ENCODE results near the gene PARP8. TPM values are rescaled to one million over a fixed set of nuclear protein-coding genes. Genes with fewer than 3 reads are reported as not detected.

PARP8 gene
- total and polyA plus RNA-seq, 2 of the 8 experiments (the other 6 are each of a cell fraction or from before 2014, with no cell fraction given) = 16.6 to 30.6 TPM

- no peak overlapping the region for H2AFZ ChIP-seq (ENCODE audit: low read length)
- no peak overlapping the region for H3K56ac ChIP-seq (replicated peaks; ENCODE audit: insufficient read length, low read depth, low read length)
- H3K27me3 ChIP-seq (replicated peaks in 1 of 4; ENCODE audit: control insufficient read depth in 3 of 4, extremely low read depth in 1 of 4, insufficient read depth in 3 of 4, low read length in 3 of 4) = peaks cover 0 to 1% (median 0%) of the 10 kb centered on the region in 4 experiments; a peak in 1 of 7 replicates
- no peak overlapping the region for H3K18ac ChIP-seq (ENCODE audit: extremely low read depth, low read length)
- H3K14ac ChIP-seq (ENCODE audit: insufficient read length) = no peak overlapping the region
- H2BK5ac ChIP-seq (ENCODE audit: low read depth, low read length) = no peak overlapping the region
- whole genome bisulfite sequencing, 2 experiments (ENCODE audit: extremely low coverage in 1 of 2, insufficient coverage in 1 of 2, insufficient read length in 1 of 2, insufficient replicate concordance in 2 of 2, low coverage in 1 of 2, low lambda C conversion rate in 2 of 2, missing lambda C conversion rate in 1 of 2) = 83% methylated on average over 1 of the region's 1 CpG; no CpG with 5 or more reads in 1 of the 2 experiments
- H3K27ac ChIP-seq (ENCODE audit: low read depth, low read length) = no peak overlapping the region
- H3K9me3 ChIP-seq (ENCODE audit: insufficient read depth in 2 of 2, low read depth in 1 of 2, low read length in 1 of 2) = 0 out of 4 replicates have a peak, but pooled peaks cover 0 to under 1% of the 10 kb centered on the region in 2 experiments
- no peak overlapping the region for H2BK15ac ChIP-seq (ENCODE audit: low read length)
- no peak overlapping the region for H2AK5ac ChIP-seq (ENCODE audit: low read depth, low read length)
- H3K23me2 ChIP-seq (ENCODE audit: low read depth, low read length) = no peaks in the 10 kb centered on the region
- H3K4ac ChIP-seq (replicated peaks; ENCODE audit: insufficient read length, low read depth, low read length) = no peak overlapping the region
- no peak overlapping the region for H4K8ac ChIP-seq (ENCODE audit: extremely low read depth, insufficient read depth, low read length)
- no peak overlapping the region for H4K91ac ChIP-seq (replicated peaks; ENCODE audit: insufficient read length, low read length)
- H4K5ac ChIP-seq (ENCODE audit: insufficient read length, low read depth, low read length) = no peak overlapping the region
- H3K23ac ChIP-seq (ENCODE audit: insufficient read length) = no peak overlapping the region
- no peaks in the 10 kb centered on the region for H3K79me1 ChIP-seq (ENCODE audit: low read depth, low read length)
- H3K4me2 ChIP-seq (ENCODE audit: insufficient read depth in 1 of 2, low read depth in 2 of 2, low read length in 2 of 2) = no peak overlapping the region
- no peak overlapping the region for H3K4me3 ChIP-seq (ENCODE audit: extremely low read depth in 1 of 4, insufficient read depth in 2 of 4, low read depth in 3 of 4, low read length in 4 of 4)
- no peak overlapping the region for H2BK20ac ChIP-seq (ENCODE audit: low read length)
- FAIRE-seq (no peak), DNase-seq (ENCODE audit: low read depth in 1 of 2, low spot score in 2 of 2) (no peak)
- POLR2A ChIA-PET (ENCODE audit: partially characterized antibody) = interaction anchor here (1.4 kb wide), 2 partner anchors 14 to 100 kb away, joined by 3 read pairs; no protein-coding TSS in a partner anchor
- CTCF ChIA-PET (ENCODE audit: partially characterized antibody) = interaction anchor here (1.0 to 1.5 kb wide), 2 partner anchors 25 to 29 kb away, joined by 3 to 6 read pairs; no protein-coding TSS in a partner anchor
- H2BK120ac ChIP-seq (replicated peaks; ENCODE audit: low read depth, low read length) = no peak overlapping the region
- no peaks in the 10 kb centered on the region for H4K20me1 ChIP-seq (replicated peaks in 1 of 2; ENCODE audit: control insufficient read depth in 1 of 2, insufficient read depth in 2 of 2, low read length in 2 of 2)
- no peaks in the 10 kb centered on the region for H3K4me1 ChIP-seq (replicated peaks in 1 of 4; ENCODE audit: control insufficient read depth in 3 of 4, insufficient read depth in 4 of 4, low read length in 3 of 4)
- TF ChIP-seq HDAC2 (IDR thresholded peaks at IDR 0.05; ENCODE audit: borderline replicate concordance in 1 of 2, low read depth in 2 of 2, low read length in 2 of 2) = no peak
- TF ChIP-seq POLR2AphosphoS5 (IDR thresholded peaks at IDR 0.05; ENCODE audit: low read depth, low read length) = no peak
- TF ChIP-seq YY1 (IDR thresholded peaks at IDR 0.05; ENCODE audit: low read depth, low read length) = no peak
- TF ChIP-seq RXRA (IDR thresholded peaks at IDR 0.05; ENCODE audit: insufficient read depth, low read depth, low read length) = no peak
- TF ChIP-seq KDM5A (IDR thresholded peaks at IDR 0.05; ENCODE audit: low read length) = no peak
- no peak for TF ChIP-seq NRF1 (IDR thresholded peaks at IDR 0.05; ENCODE audit: low read depth, low read length)
- no peak for TF ChIP-seq SP4 (IDR thresholded peaks at IDR 0.05; ENCODE audit: low read length)
- no peaks in the 10 kb centered on the region for H3K79me2 ChIP-seq (ENCODE audit: control insufficient read depth in 1 of 2, insufficient read depth in 2 of 2, low read length in 2 of 2)
- no peak overlapping the region for H3K9ac ChIP-seq (replicated peaks in 1 of 4; ENCODE audit: extremely low read depth in 1 of 4, low read depth in 3 of 4, low read length in 3 of 4)
- H3K36me3 ChIP-seq (ENCODE audit: control insufficient read depth in 2 of 4, insufficient read depth in 4 of 4, low read length in 3 of 4) = peaks cover 0 to 7% (median 3%) of the 10 kb centered on the region in 4 experiments; a peak in 2 of 8 replicates
- H2BK12ac ChIP-seq (ENCODE audit: low read depth, low read length) = no peak overlapping the region
Measured at GRCh38 chr5:50767588-50767987, 101.2 kb downstream of the PARP8 start.

Data from H1 (cell line).